ENCODE results near the gene KCNIP1. TPM values are rescaled to one million over a fixed set of nuclear protein-coding genes. Genes with fewer than 3 reads are reported as not detected.

KCNIP1 gene
- total RNA-seq, 1 donor, result not detected

DNA sequence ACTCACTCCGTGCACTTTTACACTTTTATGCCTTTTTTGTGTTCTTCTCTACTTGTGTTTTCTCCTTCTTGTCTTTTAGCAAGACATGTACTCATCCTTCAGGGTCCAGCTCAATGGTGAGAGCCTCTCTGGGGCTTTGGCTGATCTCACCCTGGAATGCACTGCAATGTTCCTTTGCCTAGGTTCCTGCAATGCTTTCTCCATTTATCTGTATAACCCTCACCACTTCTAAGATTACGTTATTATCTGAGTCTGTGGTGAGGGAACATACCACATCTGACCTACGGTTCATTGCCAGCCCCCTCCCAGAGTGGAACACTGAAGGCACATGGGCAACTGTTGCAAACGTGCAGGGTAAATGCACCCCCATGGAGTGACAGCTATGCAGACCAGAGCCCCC lies 47.3 kb downstream of the KCNIP1 start:
- H3K27me3 ChIP-seq (ENCODE audit: insufficient read depth, low read length), result peaks cover 44% of the 10 kb centered on the region

DNA sequence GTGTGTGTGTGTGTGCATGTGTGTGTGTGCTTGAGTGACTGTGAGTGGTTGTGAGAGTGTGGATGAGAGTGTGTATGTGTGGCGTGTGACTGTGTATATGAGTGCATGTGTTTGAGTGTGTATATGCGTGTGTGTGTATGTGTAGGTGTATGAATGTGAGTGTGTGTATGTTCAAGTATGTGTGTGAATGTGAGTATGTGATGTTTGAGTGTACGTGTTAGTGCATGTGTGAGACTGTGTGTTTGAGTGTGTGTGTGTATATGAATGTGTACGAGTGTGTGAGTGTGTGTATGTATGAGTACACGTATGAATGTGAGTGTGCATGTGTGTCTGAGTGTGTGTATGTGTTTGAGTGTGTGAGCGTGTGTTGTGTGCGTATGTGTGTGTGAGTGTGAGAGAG lies 47.8 kb downstream of the KCNIP1 start:
- no peaks in the 10 kb centered on the region for H3K9me3 ChIP-seq (ENCODE audit: low read depth, low read length)
- H3K4me3 ChIP-seq (ENCODE audit: low read length), result no peak overlapping the region
- peaks cover 40% of the 10 kb centered on the region for H3K27me3 ChIP-seq (ENCODE audit: insufficient read depth, low read length)
- H3K4me1 ChIP-seq (ENCODE audit: insufficient read depth, low read length), result peaks cover 9% of the 10 kb centered on the region

More for the DNA sequence above, 47.3 kb downstream of the KCNIP1 start:
- Histone ChIP-seq H3K4me1 (ENCODE audit: insufficient read depth, low read length) (peaks cover 9% of the 10 kb centered on the region), H3K4me3 (ENCODE audit: low read length) (no peak overlapping the region), H3K9me3 (ENCODE audit: low read depth, low read length) (no peaks in the 10 kb centered on the region)

DNA sequence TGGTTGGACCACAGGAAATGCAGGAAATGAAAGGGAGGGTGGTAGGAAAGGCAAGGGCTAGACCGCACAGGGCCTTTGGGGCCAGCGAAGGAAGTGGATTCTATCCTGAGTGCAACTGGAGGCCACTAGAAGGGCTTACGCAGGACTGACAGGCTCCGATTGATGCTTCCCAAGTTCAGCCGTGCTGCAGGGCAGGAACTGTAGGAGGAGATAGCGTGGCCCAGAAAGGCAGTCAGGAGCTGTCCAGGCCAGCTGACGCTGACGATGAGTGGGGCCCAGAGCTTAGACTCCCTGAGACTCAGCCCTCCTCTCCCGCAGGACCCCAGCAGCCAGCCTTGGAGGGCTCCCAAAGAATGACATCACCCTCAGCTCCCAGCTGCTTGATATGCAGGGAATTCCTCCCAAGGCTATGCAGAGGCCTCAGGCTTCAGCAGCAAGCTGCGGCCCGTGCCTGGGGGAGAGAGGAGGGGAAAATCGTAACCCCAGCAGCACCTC lies 48.8 kb downstream of the KCNIP1 start:
- H3K9me3 ChIP-seq (ENCODE audit: low read depth, low read length), result no peaks in the 10 kb centered on the region
- no peak overlapping the region for H3K4me3 ChIP-seq (ENCODE audit: low read length)
- peaks cover 32% of the 10 kb centered on the region for H3K27me3 ChIP-seq (ENCODE audit: insufficient read depth, low read length)
- H3K4me1 ChIP-seq (ENCODE audit: insufficient read depth, low read length), result peaks cover 9% of the 10 kb centered on the region

DNA sequence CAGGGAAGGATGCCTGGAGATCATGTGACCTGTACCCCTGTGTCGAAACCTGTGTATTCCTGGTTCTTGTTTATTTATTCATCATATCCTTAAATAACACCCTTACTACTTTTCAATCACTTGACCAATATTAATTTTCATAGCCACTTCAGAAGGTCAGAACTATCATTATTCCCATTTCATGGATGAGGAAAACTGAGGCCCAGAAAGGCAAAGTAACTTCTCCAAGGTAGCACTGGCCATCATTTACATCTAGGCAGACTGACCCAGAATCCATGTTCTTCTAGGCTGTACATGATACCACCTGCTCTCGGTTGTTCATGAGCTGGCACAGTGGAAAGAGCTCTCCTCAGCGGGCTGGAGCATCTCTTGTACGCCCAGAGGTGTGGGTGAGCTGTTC lies 49.4 kb downstream of the KCNIP1 start:
- Histone ChIP-seq H3K4me1 (ENCODE audit: insufficient read depth, low read length) (peaks cover 9% of the 10 kb centered on the region), H3K9me3 (ENCODE audit: low read depth, low read length) (no peaks in the 10 kb centered on the region), H3K27me3 (ENCODE audit: insufficient read depth, low read length) (peaks cover 29% of the 10 kb centered on the region), H3K4me3 (ENCODE audit: low read length) (no peak overlapping the region)

DNA sequence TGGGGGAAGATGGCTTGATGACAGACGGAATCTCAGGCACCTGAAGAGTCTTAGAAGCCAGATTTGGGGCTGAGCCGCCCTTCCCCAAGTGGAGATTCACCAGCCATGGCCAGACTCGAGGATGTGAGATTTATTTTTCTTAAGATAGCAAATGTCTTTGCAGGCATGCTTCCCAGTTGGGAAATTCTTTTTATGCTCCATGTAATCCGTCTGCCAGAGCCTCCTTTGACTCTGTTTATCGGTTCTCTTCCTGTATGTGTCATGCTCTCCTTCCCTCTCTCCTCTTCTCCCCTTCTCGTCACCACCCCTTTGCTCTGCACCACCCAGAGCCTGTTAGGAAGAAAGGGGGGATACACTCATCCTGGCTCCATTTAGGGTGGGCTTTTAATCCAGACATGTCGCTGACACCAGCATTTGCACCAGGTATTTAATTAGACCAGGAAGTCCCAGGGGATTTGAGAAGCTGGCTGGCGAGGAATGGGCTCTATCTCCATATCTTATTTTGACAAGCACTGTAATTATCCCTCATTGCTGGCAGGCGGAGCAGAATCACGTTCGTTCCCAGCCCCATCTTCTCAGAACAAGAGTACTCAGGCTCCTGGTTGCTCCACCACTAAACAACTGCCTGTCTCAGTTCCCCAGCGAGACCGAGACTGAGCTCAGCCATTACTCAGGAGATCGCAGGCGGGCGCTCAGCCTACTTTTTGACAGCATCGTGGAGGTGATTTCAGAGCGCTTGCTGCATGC lies 50.9 kb downstream of the KCNIP1 start:
- Histone ChIP-seq H3K27me3 (ENCODE audit: insufficient read depth, low read length) (peaks cover 18% of the 10 kb centered on the region), H3K4me3 (ENCODE audit: low read length) (no peak overlapping the region), H3K9me3 (ENCODE audit: low read depth, low read length) (no peaks in the 10 kb centered on the region), H3K4me1 (ENCODE audit: insufficient read depth, low read length) (peaks cover 9% of the 10 kb centered on the region)

DNA sequence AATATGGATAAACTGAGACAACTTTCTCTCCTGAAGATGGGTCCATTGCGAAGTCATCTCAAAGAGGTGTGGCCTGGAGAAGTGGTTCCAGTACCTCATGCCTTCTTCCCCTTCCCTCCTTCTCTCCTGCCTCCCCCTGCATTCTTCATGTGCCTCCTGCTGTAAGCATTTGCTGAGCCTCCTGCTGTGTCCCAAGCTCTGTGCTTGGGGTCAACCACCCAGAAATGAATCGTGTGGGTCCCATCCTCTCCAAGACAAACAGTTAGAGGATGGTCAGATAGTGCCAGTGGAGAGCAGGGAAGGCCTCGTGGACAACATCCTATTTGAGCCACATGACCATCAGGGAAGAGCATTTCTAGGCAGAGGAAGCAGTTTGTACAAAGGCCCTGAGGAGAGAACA lies 53.5 kb downstream of the KCNIP1 start:
- Histone ChIP-seq H3K27me3 (ENCODE audit: insufficient read depth, low read length) (peaks cover 9% of the 10 kb centered on the region), H3K4me1 (ENCODE audit: insufficient read depth, low read length) (peaks cover 7% of the 10 kb centered on the region), H3K9me3 (ENCODE audit: low read depth, low read length) (no peaks in the 10 kb centered on the region), H3K4me3 (ENCODE audit: low read length) (no peak overlapping the region)

DNA sequence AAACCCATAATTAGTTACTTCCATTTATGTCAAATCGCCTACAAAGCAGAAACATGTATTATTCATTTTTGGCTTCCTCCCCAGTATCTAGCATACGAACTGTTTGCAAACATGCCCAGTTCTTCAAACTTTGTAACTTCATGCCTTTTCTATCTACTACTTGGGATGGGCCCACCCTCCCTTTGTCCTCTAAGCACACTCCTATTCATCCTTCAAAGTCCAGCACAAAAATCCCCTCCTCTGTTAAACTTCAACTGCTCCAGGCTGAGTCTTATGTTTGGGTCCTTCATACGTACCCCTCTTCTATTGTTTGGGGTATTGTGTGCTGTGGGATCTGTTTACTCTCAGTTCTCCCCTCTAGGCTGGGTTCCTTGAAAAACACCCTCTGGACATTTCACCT lies 55.5 kb downstream of the KCNIP1 start:
- Histone ChIP-seq H3K27me3 (ENCODE audit: insufficient read depth, low read length) (peaks cover 3% of the 10 kb centered on the region), H3K4me1 (ENCODE audit: insufficient read depth, low read length) (no peaks in the 10 kb centered on the region), H3K9me3 (ENCODE audit: low read depth, low read length) (no peaks in the 10 kb centered on the region), H3K4me3 (ENCODE audit: low read length) (no peak overlapping the region)

DNA sequence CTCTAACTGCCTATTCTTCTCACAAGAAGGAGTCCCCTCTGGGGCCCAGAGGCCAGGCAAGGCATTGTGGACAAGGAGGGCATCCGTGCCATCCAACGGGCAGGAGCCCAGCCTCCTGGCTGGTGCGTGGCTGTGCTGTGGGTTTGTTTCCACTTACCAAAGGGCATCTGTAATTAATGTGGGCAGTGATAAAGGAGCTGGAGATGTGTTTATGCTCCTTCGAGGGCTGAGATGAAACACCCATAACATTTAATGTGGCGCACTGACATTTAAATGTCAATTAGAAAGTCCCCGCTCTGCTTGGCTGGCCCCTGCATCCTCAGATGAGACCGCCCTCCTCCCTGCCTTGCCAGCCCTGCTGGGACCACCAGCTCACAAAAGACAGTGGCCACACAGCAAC lies 57.1 kb downstream of the KCNIP1 start:
- Histone ChIP-seq H3K4me3 (ENCODE audit: low read length) (no peak overlapping the region), H3K27me3 (ENCODE audit: insufficient read depth, low read length) (peaks cover 5% of the 10 kb centered on the region), H3K4me1 (ENCODE audit: insufficient read depth, low read length) (no peaks in the 10 kb centered on the region), H3K9me3 (ENCODE audit: low read depth, low read length) (no peaks in the 10 kb centered on the region)

DNA sequence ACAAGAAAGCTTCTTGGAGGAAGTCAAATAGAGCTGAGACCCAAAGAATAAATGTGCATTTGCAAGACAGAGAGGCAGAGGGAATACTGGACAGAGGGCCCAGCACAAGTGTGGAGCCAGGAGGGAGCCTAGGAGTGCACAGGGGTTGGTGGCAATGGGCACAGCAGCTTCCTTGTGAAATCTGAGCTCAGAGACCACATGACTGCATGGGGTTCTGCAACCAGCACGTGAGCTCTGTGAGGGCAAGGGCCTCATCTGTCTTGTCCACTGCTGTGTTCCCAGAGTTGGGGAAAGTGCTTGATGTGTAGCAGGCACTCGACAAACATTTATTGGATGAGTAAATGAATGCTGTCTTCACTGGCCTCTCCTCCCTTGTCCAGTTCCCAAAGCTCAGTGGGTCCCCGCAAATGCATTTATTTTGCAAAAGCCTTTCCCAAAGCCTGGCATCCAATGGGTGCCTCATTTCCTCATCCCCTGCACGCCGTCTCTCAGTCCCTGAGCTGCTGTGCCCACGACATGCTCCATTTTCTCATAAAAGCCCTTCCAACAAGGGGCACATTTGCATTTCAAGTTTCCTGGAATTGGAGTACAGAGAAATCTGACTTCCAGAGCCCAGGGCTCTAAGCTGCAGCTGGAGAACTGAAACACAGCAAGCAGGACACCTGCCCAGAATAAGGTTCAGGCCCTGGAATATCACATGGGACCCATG lies 58.5 kb downstream of the KCNIP1 start:
- Histone ChIP-seq H3K4me1 (ENCODE audit: insufficient read depth, low read length) (no peaks in the 10 kb centered on the region), H3K4me3 (ENCODE audit: low read length) (no peak overlapping the region), H3K9me3 (ENCODE audit: low read depth, low read length) (no peaks in the 10 kb centered on the region), H3K27me3 (ENCODE audit: insufficient read depth, low read length) (peaks cover 5% of the 10 kb centered on the region)

DNA sequence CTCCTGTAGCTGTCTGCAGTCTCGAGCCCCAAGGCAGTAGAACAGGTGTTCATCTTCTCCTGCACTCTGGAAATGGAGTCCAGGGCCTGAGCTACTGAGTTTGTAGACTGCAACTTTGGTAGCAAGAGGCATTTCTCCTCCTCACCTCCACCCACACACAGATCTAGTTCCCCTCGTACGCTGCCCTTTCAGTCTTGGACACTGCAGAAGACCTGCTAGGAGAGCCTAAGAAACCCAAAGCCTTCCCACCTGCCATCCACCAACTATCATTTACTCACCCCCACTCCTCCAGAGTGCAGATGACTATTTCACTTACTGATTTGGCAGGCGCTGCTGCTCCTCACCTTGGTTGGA lies 59.0 kb downstream of the KCNIP1 start:
- Histone ChIP-seq H3K27me3 (ENCODE audit: insufficient read depth, low read length) (peaks cover 5% of the 10 kb centered on the region), H3K4me1 (ENCODE audit: insufficient read depth, low read length) (no peaks in the 10 kb centered on the region), H3K9me3 (ENCODE audit: low read depth, low read length) (no peaks in the 10 kb centered on the region), H3K4me3 (ENCODE audit: low read length) (no peak overlapping the region)

DNA sequence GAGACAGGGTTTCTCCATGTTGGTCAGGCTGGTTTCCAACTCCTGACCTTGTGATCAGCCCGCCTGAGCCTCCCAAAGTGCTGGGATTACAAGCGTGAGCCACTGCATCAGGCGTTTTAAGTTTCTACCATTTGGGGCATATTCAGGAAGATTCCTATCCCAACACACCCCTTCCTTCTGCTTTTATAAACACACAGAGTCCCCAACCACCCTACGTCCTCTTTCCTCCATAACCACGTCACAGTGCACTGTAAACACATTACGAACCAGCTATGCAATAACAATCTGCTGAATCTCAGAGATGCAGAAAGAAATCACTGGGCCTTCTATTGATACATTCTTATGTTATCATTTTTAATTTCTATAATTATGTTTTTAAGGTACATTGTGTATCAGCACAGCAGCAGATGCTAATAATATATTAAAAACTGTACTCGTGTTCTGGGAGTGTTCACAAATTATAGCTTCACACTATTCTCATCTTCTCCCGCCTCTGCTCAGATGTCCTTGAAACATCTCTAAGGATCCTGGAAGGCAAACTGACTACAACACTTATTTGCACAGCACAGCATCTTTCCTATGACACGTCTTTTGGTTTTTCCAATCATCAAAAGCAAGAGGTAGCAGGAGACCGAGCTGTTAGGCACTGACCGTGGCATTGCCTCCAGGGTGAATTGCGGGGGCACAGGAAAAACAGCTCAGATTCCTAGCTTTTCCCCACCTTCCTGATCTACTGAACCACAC lies 60.2 kb downstream of the KCNIP1 start:
- Histone ChIP-seq H3K4me3 (ENCODE audit: low read length) (no peak overlapping the region), H3K27me3 (ENCODE audit: insufficient read depth, low read length) (peaks cover 5% of the 10 kb centered on the region), H3K9me3 (ENCODE audit: low read depth, low read length) (no peaks in the 10 kb centered on the region), H3K4me1 (ENCODE audit: insufficient read depth, low read length) (no peaks in the 10 kb centered on the region)

DNA sequence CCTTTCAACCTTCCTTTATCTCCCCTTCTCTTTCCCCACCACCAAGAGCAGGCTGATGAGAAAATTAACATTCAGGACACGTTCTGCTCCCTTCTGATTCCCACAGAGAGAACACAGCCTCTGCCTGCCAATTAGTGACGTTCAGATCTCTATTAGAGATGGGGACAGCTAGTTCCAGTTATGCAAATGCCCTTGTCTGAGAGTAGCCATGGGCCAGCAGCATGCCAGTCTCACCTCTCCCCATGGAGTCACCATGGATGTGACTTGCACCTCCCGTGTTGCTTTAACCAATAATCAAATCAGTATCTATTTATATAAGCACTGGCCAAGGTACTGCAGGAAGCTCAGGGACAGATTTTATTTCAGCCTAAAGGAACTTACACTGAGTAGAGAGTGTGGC lies 61.3 kb downstream of the KCNIP1 start:
- no peaks in the 10 kb centered on the region for H3K4me1 ChIP-seq (ENCODE audit: insufficient read depth, low read length)
- no peak overlapping the region for H3K4me3 ChIP-seq (ENCODE audit: low read length)
- peaks cover 2% of the 10 kb centered on the region for H3K27me3 ChIP-seq (ENCODE audit: insufficient read depth, low read length)
- no peaks in the 10 kb centered on the region for H3K9me3 ChIP-seq (ENCODE audit: low read depth, low read length)

DNA sequence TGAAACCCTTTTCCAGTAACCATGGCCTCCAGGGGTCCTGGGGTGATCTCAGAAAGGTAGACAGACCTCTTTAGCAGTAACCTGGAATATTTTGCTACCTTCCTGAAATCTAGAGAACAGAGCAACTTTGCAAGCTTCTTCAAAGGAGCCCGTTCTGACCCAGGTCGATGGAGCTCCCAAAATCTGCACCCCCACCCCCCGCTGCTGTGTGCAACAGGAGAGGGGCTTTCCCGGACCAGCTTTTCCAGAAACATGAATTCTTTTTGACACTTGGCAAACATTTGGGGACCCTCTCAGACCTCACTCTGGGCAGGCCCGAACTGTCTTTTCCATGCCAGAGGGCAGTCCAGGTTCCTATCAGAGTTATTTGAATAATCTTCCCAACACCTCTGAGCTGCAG lies 65.3 kb downstream of the KCNIP1 start:
- H3K4me1 ChIP-seq (ENCODE audit: insufficient read depth, low read length), result no peaks in the 10 kb centered on the region
- peaks cover 17% of the 10 kb centered on the region for H3K27me3 ChIP-seq (ENCODE audit: insufficient read depth, low read length)
- no peaks in the 10 kb centered on the region for H3K9me3 ChIP-seq (ENCODE audit: low read depth, low read length)
- no peak overlapping the region for H3K4me3 ChIP-seq (ENCODE audit: low read length)

DNA sequence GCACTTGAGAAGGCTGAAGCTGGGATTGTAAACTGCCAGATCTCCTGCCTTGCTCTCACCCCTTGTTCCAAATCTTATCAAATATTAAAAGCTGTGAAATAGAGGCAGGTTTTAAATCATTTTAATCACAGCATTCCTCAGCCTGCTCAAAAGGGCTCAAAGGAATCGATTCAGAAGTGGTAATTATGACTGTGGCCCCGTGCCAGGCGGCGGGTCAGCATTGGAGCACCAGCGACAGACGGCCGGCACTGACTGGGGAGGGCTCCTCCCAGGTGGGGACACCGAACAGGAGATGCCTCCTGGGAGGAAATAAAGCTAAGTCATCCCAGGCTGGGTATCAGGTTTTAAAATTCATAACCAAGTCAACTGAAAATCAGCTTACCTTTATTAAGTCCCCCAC lies 66.7 kb downstream of the KCNIP1 start:
- Histone ChIP-seq H3K27me3 (ENCODE audit: insufficient read depth, low read length) (peaks cover 19% of the 10 kb centered on the region), H3K4me3 (ENCODE audit: low read length) (no peak overlapping the region)

DNA sequence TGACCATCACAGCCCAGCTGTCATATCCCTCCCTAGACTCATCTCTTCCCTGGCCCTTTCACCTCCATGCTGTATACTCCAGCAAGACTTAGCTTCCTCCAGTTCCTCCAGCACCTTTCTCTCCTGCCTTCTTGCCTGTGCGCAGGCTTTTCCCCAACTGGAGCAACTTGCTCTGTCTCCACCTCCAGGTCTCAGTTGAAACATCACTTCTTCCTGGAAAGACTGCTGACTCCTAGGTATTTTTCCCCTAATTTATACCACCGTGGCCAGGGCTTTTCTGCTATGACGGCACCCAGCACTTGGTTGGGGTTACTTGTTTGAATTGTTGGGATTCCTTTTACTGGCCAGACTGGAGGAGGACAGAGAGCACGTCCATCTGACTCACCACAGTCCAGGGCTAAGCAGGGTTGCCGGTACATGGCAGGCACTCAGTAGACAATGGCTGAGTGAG lies 67.5 kb downstream of the KCNIP1 start:
- peaks cover 19% of the 10 kb centered on the region for H3K27me3 ChIP-seq (ENCODE audit: insufficient read depth, low read length)
- no peaks in the 10 kb centered on the region for H3K4me1 ChIP-seq (ENCODE audit: insufficient read depth, low read length)
- no peak overlapping the region for H3K4me3 ChIP-seq (ENCODE audit: low read length)
- no peaks in the 10 kb centered on the region for H3K9me3 ChIP-seq (ENCODE audit: low read depth, low read length)

More for the DNA sequence above, 66.7 kb downstream of the KCNIP1 start:
- H3K9me3 ChIP-seq (ENCODE audit: low read depth, low read length), result no peaks in the 10 kb centered on the region
- no peaks in the 10 kb centered on the region for H3K4me1 ChIP-seq (ENCODE audit: insufficient read depth, low read length)

Measured in mononuclear cell (primary cell).